ENCODE measurements around the gene DZIP1.

Gene DZIP1

GRCh38 chr13:95540888-95541287, 103.6 kb downstream of the DZIP1 start:
- no peak for DNase-seq

- DNase-seq = no peak
Observed at GRCh38 chr13:95536632-95537241, 107.8 kb downstream of the DZIP1 start.

- no peak for DNase-seq
Observed at GRCh38 chr13:95535243-95535642, 109.3 kb downstream of the DZIP1 start.

GRCh38 chr13:95533545-95534160, 110.9 kb downstream of the DZIP1 start:
- DNase-seq = no peak

GRCh38 chr13:95530178-95530577, 114.3 kb downstream of the DZIP1 start:
- no peak for DNase-seq

Measured in T1000 (cell line).